COR-L47 (cell line): Measurements from ENCODE around the gene GNAS-AS1.

ENCODE experiments used
- DNase-seq: peaks from one replicate; lab custom pipeline; 2025; lab: John Stamatoyannopoulos, UW

Gene GNAS-AS1

GRCh38 chr20:58808271-58809046, 42.2 kb downstream of the GNAS-AS1 start:
- DNase-seq: no peak

DNA sequence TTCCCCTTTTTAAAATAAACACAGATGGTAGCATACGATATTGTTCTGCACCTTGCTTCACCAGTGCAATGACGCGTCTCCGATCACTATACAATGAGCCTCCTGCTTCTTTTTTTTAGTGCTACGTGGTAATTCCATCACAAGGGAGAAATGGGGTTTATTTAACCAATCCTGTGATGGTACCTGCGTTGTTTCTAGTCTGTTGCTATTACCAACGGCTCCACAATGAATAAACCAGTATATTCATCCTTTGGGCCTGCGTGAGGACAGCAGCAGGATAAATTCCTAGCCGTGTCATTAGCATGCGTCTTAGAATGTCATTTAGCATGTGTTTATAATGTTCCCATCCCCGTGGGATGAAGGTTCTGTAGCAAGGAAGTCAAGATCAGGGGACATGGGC, 42.9 kb downstream of the GNAS-AS1 start:
- no peak for DNase-seq

- no peak for DNase-seq
Observed at GRCh38 chr20:58803533-58803932, 47.2 kb downstream of the GNAS-AS1 start.

DNA sequence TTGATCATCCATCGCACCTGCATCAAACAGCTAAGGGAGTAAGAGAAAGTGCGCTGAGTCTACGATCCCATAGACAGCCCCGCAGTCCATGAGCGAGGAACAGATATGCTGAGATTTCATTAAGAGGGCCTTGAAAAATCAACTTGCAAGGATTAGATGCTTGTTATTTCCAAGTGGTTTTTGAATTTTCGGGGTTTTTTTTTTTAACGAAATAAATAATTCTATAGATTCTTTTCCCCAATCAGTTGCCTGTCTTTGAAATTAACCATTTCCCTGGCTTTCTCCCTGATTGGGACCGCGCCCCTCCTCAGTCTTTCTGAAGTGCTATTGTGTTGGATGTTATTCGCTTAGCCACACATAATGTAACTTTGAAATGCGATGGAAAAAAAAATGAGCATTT, 48.6 kb downstream of the GNAS-AS1 start:
- DNase-seq: no peak

- DNase-seq: no peak
Observed at GRCh38 chr20:58800134-58800871, 50.4 kb downstream of the GNAS-AS1 start.

DNA sequence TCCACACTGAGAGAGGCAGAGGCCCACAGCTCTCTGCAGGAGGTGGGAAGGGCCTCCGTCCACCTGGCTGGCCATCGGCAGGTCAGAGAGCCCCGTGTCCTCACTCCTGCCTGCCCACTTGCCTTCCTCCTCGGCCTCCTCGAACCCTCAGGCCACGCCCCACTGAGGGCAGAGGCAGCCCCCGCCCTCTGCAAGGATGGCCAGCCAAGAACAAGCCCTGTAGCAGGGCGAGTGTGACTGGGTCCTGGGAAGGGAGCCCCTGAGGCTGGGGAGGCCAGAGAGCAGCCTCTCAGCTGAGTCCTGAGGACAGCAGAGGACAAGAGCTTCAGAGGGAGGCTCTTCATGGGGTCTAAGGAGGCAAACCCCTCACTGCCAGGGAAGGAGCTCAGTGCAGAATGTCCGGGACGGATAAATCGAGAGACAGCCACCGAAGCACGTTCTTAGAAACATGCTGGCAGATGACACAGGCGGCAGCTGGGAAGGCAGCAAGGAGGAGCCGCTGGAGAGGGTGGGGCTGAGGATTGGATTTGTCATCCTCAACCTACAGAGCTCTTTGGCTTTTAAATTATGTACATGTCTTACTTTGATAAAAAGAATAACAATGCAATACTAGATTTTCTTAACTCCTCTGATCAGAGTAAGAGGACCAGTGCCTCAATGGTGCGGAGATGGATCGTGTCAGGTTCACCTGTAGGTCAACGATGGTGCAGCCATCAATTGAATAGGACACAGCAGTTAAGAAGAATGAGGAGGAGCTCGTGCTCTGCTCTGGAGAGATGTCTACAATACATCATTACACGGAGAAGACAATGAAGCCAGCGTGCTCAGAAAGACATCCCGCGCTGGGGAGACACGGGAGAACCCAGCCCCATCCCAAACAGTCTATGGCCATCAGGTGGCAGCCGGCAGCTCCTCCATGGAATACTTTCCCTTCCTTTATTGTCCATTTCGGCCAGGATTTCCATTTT, 53.0 kb downstream of the GNAS-AS1 start:
- no peak for DNase-seq

DNA sequence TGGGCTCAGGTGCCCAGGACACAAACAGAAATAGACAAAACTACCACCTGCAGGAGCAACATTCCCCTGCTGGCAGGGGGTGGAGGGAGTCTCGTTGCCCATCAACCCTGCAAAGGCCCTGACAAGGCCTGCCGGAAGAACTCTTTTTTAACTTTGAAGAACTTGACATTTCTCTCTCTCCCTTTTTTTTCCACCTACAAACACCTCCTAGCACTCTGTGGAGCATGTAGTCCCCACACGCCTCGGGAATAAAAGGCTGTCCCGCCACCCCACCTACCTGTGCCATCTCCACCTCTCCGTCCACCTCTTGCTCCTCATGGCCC, 54.8 kb downstream of the GNAS-AS1 start:
- no peak for DNase-seq

GRCh38 chr20:58795181-58795922, 55.4 kb downstream of the GNAS-AS1 start:
- DNase-seq: no peak

GRCh38 chr20:58794510-58795180, 56.1 kb downstream of the GNAS-AS1 start:
- no peak for DNase-seq

DNA sequence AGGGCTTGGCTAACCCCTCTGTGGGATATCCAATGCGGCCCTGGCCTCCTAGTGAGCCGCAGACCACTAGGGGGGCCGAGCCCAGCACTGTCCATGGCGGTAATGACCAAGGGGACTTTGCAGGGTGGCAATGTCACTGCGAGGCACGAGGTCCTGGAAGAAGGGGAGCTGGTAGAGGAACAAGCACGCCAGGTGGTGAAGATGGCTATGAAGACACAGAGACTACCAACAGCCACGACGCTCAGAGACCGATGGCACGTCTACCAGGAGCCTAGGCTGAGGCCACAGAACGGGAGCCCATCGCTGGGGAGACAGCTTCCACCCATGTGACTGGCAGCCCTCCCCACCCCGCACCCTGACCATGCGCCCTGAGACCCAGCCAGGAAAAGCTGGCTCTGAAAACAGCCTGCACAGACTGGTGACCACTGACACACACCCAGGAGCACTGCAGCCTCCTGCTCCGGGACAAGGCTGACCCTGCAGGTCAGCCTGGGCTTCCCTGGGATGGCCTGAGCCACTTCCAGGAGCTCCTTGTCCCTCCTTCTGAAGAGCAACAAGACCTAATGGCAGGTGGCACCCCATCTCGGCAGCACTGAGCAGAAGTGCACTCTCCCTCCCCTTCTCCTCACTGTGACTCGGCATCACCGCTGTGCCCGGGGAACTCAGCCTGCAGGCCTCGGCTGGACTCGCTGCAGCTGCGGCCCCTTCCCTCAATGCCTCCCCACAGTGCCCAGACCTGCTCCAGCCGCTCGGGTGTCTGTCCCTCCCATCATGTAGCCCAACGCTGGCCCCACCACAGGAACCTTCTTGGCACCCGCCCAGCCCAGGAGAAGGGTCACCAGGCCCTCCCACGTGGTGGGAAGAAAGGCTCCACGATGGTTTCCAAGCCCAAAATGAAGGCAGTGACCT, 56.9 kb downstream of the GNAS-AS1 start:
- no peak for DNase-seq

DNA sequence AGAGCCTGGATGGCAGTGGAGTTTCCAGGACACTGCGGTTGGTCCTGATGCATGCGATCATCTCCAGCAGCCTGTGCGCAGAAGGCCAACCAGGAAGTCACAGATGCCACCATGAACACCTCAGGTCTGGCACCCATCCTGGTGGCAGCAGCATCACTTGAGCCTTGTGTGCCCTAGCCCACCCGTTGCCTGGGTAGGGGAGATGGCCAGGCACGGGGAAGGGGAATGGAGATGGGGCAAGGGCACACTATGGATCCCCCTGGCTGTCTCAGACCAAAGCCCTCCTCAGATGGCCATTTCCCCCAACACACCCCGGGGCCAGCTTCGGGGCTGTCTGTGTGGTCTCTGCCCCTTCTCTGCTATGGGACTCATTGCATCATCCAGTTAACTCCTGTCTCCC, 58.3 kb downstream of the GNAS-AS1 start:
- no peak for DNase-seq

DNA sequence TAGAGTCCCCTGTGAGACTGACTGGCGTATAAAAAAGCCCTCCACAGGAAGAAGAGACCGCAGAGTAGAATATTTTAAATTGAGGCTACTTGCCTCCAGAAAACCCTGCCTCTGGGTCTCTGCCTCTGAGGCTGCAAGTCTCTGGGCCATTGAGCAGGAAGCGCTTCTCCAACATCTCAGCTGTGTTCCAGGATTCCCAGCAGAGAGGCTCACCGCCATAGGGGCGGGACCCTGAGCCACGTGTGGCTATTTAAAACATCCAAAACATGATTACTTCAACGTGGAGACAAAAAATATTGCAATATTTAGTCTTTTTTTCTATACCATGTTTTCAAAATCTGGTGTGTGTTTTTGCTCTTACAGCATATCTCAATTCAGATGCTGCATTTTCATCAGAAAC, 59.4 kb downstream of the GNAS-AS1 start:
- no peak for DNase-seq

- DNase-seq: no peak
Observed at GRCh38 chr20:58790454-58790853, 60.2 kb downstream of the GNAS-AS1 start.

GRCh38 chr20:58788896-58789544, 61.7 kb downstream of the GNAS-AS1 start:
- DNase-seq: no peak

DNA sequence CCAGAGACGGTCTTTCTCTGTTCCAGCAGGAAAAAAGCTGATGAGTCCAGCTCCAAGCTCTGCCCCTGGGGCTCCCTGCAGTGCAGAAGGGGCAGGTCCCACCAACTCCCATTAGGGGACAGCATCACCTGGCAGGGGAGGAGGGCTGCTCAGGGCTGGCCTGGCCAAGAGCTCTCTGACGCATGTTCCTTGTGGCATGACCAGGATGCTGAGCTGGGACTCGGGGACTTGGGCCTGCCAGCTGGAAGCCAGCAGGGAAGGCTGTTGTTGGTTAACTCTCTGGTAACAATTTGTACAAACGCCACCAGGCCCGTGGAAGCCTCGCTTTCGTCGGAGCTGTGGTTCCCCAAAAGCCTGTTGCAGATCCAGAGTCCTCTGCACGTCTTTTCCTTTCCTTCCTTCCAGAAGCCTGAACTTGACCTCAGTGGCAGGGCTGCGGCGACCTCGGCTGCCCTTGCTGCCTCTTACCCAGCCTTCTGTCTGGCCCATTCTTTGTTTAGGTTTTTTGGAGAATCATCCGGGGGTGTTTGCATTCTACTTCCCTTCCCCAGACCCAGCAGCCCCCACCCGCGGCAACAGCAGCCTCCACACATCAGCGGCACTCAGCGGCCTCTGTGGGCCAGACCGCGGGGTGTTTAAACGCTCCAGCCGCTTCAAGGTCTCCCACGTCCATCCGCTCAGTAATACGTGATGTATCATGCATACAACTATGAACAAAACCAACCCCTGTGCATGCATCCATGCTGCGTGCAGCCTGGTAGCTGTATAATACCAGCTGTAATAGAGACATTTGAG, 63.3 kb downstream of the GNAS-AS1 start:
- DNase-seq: no peak

GRCh38 chr20:58784321-58785074, 66.2 kb downstream of the GNAS-AS1 start:
- DNase-seq: no peak

- no peak for DNase-seq
Observed at GRCh38 chr20:58783511-58784011, 67.1 kb downstream of the GNAS-AS1 start.

DNA sequence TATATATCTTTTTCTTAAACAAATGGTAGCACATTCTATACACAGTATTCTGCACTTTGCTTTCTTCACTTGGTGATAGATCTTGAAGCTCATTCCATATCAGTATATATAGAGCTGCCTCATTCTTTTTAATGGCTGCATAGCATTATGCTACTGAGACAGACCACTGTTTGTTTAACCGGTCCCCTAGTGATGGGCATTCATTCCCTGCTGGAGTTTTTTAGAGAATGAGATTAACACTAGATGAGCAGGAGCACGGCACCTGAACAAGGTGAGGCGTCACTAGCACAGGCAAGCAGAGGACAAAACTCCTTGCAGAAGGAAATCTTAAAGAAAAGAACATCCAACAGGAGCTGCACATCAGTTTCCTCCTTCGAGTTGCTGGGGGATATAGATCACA, 69.6 kb downstream of the GNAS-AS1 start:
- DNase-seq: no peak
